ENCODE results near the gene VPS39.

The VPS39 gene

GRCh38 chr15:42157981-42158765 is 49.9 kb downstream of the VPS39 start:
- peak; percentile 68 for DNase-seq

DNA sequence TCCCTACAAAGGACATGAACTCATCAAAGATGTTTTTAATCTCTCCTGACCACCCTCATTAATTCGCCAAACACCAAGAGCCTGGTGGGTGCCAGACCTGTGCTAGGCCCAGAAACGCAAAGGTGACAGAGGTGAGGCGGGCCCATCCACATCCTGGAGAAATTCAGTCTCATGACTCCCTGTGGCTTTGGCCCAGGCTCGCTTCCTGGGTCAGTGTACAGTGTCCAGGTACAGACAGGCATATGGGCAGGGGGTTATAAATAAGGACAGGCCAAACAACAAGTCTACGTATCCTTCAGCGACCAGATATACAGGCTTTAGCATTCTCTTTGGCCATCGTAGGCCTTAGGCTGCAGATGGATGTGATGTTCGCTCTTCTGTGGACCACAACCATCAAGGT is 50.7 kb downstream of the VPS39 start:
- DNase-seq = no peak

DNA sequence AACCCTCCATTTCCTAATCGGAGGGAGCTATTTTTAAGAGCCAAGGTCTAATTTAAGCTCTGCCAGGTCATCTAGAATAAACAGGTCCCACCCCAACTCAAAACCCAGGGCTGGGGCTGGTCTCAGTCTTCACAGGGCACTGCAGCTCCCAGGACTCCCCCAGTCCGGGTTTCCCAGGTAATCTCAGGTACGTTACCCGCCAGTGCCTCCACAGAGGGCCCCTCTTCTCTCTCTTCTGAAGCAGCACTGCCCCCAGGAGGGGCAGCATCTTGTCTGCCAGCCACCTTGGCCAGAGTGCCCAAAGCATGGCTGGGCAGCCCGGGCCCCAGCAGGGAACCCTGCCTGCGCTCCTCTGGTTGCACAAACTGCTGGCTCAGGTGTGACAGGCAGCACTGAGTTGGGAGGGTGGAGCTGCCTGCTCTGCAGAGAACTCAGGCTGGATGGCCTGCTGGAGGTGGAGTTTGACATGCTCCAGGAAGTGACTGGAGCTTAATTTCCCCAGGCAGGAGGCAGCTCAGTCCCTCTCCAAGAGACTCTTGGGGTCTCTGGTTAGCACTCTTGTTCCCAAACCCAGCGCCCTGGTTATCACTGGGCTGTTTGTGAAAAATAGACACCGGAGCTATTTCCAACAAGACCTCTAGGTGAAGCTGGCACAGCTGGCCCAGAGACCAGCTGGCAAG is 51.7 kb downstream of the VPS39 start, which contains the start of gene PLA2G4F:
PLA2G4F (minus strand) TSS at position 394 of the 680 bp plus-strand sequence; CDS start at position 307, 87 bp downstream.
- no peak for DNase-seq

DNA sequence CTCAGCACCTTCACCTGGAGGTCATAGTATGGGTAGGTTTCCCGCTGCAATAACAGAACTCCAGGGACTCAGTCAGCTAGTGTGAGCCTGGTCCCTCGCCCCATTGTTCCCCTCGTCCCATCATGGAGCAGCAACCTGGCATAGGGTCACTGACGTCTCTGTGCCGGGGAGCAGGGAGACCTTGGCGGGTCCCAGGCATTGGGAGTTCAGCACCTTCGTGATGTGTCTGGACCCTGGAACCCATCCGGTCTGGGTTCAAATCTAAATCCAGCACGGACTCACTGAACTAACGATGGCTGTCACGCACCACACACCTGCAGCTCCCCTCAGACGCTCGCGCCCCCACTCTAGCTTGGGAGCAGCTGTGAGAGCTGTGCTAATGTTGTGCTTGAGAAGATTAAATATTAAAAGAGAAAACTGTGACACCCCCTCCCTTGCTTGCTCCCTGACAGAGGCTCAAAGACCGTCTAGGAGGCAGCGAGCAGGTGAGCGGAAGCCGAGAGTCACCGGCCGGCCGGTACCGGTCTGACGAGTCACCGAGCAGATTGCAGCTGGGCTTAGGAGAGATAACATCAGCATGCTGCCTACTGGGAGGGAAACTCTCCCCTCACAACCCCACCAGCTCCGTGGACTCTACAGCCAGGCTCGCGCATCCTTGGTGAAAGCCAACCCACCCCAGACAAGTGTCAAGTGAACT is 52.4 kb downstream of the VPS39 start:
- no peak for DNase-seq

- DNase-seq = no peak
Measured at GRCh38 chr15:42154956-42155355, 53.1 kb downstream of the VPS39 start.

- no peak for DNase-seq
Measured at GRCh38 chr15:42154212-42154941, 53.7 kb downstream of the VPS39 start.

GRCh38 chr15:42153874-42154211 is 54.3 kb downstream of the VPS39 start:
- no peak for DNase-seq

DNA sequence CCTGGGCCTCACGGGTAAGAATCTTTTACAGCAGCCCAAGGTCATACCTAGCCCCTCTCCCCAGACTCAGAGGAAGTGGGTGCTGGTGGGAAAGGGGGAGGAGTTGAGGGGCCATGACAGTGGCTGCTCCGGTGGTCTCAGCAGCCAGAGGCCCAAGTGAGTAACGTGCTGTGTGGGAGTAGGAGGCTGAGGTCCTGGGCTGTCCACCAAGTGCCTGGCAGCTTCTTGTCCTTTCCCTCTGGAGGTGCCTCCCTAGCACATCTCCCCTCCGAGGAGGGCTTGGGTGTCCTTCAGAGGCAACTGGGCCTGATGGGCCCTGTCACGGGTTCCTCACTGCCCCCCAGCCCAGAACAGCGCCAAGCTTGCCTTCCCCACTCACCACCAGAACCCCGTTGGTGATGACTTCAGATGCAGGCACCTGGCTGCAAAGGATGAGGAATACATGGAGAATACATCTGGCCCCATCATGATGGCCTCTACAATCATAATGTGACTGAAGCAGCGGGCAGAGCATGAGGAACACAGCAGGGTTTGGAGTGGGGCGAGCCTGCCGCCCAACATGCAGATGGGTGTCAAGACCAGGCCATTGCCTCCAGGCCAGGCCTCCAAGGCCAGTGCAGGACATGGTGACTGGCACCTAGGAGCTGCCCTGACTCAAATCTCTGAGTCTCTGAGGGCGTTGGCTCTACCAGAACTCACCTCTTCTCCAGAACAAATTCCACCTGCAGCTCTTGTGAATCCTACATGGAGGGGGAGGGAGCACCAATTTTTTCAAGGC is 55.0 kb downstream of the VPS39 start:
- DNase-seq = no peak

GRCh38 chr15:42152196-42152920 is 55.7 kb downstream of the VPS39 start:
- DNase-seq = no peak

DNA sequence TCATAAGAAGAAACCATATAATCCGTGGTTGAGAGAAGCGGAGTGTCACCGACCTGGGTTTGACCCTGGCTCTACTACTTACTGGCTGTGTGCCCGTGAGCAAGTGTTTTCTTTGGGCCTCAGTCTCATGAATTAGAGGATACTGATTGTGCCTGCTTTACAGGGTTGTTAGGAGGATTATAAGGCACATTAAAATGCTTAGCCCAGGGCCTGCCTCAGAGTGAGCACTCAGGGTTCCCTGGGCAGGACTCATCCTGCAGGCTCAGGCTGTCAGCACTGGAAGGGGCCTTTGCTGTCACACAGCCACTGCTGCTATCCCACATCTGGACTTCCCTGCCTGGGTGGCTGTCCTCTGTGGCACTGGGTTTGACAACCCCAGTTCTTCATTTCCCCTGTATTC is 56.4 kb downstream of the VPS39 start:
- no peak for DNase-seq

DNA sequence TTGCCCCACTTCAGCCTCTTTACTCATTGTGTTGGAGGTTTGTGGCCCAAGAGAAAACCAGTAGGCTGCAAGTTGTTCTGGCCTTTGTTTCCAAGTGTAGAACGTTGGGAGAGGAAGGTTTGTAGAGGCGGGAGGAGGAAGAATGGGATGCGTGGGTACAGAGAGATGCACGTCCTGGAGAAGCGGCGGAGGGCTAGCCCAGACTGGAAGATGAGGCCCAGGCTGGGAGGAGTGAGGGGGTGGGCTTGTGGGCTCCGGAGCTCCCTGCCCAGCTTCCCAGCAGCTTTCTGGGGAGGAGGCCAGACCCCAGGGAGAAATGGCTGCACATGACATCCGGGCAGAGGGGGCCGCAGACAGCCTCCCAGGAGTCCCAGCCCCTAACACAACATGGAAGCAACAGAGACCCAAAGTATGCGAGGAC is 57.0 kb downstream of the VPS39 start:
- no peak for DNase-seq

DNA sequence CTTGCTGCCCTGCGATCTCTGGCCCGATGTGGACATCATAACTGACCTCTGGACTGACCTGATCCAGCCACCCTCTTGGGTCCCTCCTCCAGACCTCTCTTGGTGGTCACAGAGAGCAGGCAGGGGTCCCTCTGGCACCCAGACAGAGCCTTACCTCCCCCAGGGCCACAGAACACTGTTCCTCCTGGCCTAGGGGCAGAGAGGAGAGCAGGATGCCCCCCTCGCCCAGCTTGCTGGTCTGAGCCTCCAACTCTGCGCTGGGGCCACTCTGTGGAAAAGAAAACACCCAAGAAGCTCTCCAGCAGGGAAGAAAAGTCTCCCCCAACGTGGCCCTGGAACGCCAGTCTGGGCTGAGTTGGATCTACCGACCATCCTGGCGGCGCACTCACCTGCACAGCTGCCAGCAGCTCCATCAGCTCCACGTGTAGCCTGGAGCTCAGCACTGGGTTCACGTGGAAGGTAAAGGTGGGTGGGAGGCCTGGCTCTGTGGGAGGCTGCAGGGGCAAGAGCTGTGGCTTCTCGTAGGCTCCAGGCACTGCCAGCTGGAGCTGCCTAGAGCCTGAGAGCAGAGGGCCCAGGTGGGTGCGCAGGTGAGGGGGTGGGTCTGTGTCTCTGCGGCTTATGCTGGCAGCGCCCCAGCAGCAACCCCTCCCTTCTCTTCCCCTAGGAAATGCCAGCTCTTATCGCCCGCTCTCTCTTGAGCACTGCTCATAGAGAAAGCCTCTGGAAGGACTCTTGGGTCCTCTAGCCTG is 57.7 kb downstream of the VPS39 start:
- no peak for DNase-seq

DNA sequence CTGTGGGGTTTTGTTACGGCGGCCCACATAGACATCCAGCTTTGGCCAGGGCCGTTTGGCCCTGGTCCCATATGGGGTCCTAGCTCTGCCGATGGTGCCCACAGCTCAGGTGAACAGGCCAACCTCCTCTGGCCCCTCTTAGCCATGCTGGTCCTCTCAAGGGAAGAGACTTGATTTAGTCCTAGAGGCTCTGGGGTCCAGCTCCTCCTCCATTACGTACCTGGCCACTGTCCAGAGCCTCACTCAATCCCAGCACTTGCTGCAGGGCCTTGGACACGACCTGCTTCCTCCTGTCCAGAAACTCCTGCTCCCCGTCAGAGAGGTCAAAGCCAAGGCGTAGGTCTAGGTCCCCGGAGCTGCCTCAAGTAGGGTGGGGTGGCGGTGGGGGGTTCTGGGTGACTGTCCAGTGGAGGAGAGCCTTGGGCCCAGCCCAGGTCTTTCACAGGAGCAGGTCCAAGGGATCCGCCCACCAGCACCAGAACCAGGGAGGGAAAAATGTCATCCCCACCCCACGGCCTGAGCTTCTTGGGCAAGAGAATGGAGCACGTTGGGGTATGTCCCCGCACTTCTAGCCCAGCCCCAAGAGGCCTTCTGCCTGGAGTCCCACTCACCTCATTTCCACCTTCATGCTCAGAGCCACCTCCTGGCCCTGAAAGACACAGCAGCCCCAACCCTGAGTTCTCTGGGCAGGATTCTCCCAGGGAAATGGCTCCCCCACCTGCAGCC is 58.4 kb downstream of the VPS39 start:
- no peak for DNase-seq

DNA sequence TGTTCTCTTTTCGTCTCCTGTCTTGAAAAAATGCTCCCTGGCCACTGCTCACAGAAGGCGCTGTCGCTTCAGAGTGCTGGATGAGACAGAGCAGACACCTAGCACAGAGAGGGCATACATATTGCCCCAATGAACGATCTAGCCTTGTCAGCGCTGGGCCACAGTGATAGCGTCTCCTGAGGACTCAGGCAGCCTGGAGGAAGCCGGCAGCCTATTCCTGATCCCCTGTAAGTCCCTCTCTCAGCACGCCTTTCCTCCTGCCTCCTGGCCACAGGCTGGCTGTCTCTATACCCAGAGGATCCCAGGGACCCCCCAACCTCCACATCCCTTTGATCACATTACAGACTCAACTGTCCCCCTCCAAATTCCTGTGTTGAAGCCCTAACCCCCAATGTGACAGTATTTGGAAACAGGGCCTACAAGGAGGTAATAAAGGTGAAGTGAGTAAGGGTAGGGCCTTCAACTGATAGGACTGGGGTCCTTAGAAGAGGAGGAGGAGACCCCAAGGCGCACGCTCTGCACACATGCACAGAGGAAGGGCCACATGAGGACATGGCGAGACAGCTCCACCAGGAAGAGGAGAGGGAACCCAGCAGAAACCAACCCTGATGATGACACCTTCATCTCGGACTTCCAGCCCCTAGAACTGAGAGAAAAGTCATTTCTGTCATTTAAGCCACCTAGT is 59.2 kb downstream of the VPS39 start:
- no peak for DNase-seq

DNA sequence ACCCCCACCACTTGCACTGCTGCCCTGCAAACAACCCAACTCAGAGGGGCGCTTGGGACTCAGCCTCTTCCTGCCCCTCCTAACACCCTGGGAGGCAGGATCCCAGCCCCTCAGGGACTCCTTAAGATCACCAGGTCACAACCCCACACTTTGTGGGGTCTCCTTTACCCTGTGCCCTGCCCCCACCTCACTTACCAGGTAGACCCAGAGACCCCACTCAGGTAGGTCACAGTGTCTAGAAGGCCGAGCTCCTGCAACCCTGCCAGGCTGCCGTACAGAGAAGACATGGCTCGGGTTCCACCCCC is 60.7 kb downstream of the VPS39 start:
- DNase-seq = no peak

- no peak for DNase-seq
Measured at GRCh38 chr15:42146551-42147430, 61.3 kb downstream of the VPS39 start.

- DNase-seq = no peak
Measured at GRCh38 chr15:42145546-42146455, 62.3 kb downstream of the VPS39 start.
